ENCODE measurements around the gene CDHR2.

- TF ChIP-seq, protein P1, sequence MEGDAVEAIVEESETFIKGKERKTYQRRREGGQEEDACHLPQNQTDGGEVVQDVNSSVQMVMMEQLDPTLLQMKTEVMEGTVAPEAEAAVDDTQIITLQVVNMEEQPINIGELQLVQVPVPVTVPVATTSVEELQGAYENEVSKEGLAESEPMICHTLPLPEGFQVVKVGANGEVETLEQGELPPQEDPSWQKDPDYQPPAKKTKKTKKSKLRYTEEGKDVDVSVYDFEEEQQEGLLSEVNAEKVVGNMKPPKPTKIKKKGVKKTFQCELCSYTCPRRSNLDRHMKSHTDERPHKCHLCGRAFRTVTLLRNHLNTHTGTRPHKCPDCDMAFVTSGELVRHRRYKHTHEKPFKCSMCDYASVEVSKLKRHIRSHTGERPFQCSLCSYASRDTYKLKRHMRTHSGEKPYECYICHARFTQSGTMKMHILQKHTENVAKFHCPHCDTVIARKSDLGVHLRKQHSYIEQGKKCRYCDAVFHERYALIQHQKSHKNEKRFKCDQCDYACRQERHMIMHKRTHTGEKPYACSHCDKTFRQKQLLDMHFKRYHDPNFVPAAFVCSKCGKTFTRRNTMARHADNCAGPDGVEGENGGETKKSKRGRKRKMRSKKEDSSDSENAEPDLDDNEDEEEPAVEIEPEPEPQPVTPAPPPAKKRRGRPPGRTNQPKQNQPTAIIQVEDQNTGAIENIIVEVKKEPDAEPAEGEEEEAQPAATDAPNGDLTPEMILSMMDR (IDR thresholded peaks at IDR 0.05; ENCODE audit: low read length) = no peak
- TF ChIP-seq EZH2 (optimal IDR thresholded peaks at IDR 0.05; ENCODE audit: low read depth, low read length) = no peak
These were observed 5.5 kb upstream of the CDHR2 start for GRCh38 chr5:176543428-176544182.

Data from MM.1S (cell line).